ENCODE results near the gene MSLN.

GRCh38 chr16:774086-775001, 13.8 kb downstream of the MSLN start:
- TF ChIP-seq POLR2A (IDR thresholded peaks at IDR 0.05; ENCODE audit: low read depth, low read length) (no peak), TAF1 (IDR thresholded peaks at IDR 0.05; ENCODE audit: borderline replicate concordance, low read depth, low read length) (no peak)

Measured in GM12892 (cell line).